GM18511 (cell line): ENCODE results near the gene TUNAR.
A peak's percentile ranks its signal among the peaks of the same experiment; 100 is the strongest.

Experiments used
- ATAC-seq: cut with Tn5 transposase; IDR thresholded peaks from one replicate; pipeline ENCODE4 v1.9.1; 2021; ENCODE audit warnings: mild to moderate bottlenecking, moderate library complexity; ENCODE audit not compliant: unreplicated experiment

Gene TUNAR

GRCh38 chr14:95911456-95911855, 34.8 kb downstream of the TUNAR start:
- no peak for ATAC-seq

- ATAC-seq = no peak
Measured at GRCh38 chr14:95915330-95915729, 38.7 kb downstream of the TUNAR start.

DNA sequence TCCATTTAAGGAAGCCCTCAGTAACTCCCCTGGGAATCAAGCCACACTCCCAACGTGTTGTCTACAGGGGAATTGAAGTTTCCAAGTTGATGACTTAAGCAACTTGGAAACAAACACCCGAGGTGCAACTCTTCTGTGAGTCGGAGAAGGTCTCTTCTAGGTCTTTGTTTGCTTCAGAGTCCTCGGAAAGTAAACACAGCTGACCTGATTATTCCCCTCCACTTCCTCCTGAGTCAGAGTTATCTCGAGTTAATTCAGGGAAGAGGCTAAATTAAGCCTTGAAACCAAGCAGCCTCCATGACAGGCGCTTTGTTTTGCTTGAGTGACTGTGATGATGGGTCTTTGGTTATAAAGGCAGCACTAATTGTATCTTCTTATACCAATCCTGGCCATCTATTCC, 41.8 kb downstream of the TUNAR start:
- ATAC-seq = no peak

DNA sequence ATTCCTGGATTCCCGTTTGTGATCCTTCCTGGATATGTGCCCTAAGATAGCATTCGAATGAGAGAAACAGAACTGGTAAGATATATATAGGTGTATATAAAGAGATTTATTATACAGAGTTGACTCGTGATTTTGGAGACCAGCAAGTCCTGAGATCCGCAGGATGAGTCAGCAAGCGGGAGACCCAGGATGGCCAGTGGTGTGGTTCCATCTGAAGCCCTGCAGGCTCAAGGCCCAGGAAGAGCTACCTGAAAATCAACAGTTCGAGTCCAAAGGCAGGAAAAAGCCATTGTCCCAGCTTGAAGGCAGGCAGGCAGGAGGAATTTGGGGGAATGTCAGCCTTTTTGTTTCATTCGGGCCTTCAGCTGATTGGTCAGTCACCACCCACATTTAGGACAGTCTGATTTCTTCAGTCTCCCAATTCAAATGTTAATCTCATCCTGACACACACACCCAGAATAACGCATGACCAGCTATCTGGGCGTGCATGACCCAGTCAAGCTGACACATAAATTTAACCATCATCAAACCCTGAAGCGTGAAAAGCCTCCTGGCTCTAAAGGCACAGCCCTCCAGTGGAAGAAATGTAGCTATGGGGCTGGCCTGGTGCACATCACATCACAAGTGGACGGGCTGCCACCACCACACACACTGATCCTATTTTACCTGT, 44.3 kb downstream of the TUNAR start:
- no peak for ATAC-seq

GRCh38 chr14:95922080-95922479, 45.4 kb downstream of the TUNAR start:
- ATAC-seq = no peak

- ATAC-seq = no peak
Measured at GRCh38 chr14:95928751-95929150, 52.1 kb downstream of the TUNAR start.

GRCh38 chr14:95931384-95931783, 54.8 kb downstream of the TUNAR start:
- no peak for ATAC-seq

GRCh38 chr14:95935228-95935822, 58.7 kb downstream of the TUNAR start:
- ATAC-seq = no peak

DNA sequence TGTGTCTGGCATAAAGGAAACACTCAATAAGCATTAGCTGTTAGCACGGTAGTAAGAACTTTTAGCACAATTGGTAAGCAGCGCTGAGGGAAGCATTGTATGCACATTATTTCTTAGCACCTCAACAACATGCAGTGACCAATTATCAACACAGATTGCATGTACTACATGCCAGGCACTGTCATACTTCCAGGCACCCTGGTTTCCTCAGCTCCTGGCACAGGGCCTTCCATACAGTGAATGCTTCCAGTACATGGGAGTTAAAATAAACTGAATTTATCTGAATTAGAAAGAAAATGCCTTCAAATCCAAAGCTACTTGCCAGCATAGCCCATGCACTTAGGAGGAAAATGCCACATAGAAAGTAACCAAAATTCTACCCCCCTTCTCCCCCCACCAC, 59.4 kb downstream of the TUNAR start:
- ATAC-seq = no peak

- no peak for ATAC-seq
Measured at GRCh38 chr14:95939335-95939734, 62.7 kb downstream of the TUNAR start.

DNA sequence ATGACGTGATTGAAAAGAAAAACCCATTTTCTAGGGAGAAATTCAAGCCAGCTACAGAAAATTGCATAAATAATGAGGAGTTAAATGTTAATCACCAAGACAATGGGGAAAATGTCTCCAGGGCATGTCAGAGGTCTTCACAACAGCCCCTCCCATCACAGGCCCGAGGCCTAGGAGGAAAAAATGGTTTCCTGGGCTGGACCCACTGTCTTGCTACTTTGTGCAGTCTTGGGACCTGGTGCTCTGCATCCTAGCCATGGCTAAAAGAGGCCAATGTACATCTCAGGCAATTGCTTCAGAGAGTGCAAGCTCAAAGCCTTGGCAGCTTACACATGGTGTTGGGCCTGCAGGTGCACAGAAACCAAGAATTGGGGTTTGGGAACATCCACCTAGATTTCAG, 65.3 kb downstream of the TUNAR start:
- ATAC-seq = no peak

DNA sequence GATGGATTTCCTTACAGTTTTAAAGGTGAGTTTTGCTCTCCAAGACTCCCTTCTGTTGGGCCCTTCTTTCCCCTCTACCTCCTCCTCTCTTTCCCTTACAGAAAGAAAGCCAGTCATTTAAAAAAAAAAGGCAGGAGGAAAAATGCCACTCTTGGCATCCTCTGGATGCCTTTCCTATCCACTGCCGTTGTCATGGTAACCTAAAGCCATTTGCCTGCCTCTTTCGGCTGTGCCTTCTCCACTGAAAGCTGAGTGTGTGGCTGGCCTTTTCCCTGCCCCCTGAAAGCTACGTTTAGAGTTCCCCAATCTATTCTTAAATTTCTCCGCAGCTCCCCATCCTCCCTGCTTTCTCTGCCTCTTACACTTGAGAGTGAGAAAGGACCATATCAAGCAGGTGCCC, 67.1 kb downstream of the TUNAR start:
- ATAC-seq = no peak

DNA sequence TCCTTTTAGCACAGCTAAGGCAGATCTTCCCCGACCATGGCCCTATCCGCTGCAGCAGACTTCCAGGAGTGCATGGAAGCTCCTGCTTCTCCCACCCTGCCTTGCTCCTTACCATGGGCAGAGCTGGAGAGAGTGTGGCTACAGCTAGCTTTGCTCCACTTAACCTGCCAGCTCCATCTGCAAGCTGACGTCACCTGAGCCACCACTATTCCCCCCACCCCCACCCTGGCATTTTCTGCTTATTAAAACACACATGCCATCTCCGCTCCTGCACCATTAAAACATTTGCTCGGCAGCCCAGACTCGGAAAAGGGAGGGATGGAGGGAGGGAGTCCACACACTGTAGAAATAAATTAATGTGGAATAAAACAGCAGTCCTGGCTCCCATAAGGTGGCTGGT, 67.8 kb downstream of the TUNAR start:
- ATAC-seq = no peak

GRCh38 chr14:95946867-95947266, 70.2 kb downstream of the TUNAR start:
- ATAC-seq = no peak

- ATAC-seq = no peak
Measured at GRCh38 chr14:95948558-95948981, 71.9 kb downstream of the TUNAR start.

DNA sequence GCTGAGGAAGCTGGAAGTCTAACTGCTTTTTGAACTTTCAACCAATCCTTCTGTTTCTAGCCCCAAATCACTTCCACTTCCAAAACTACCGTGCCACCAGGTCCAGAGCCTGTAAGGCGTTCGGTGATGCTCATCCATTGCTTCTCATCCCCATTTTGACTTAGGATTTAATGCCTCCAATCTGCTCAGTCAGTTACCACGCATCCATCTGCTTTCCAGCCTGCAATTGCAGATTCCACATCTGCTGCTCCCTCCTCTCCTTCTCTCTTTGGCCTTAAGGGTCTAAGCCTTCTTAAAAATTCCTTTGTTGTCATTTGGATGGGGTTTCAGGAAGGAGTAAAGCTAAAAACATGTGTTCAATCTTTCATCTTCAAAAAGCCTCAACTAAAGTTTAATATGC, 74.7 kb downstream of the TUNAR start:
- ATAC-seq = no peak

- no peak for ATAC-seq
Measured at GRCh38 chr14:95953111-95953724, 76.6 kb downstream of the TUNAR start.

- ATAC-seq = peak; percentile 57
Measured at GRCh38 chr14:95956601-95957460, 80.2 kb downstream of the TUNAR start.

- ATAC-seq = no peak
Measured at GRCh38 chr14:95958105-95958504, 81.5 kb downstream of the TUNAR start.

DNA sequence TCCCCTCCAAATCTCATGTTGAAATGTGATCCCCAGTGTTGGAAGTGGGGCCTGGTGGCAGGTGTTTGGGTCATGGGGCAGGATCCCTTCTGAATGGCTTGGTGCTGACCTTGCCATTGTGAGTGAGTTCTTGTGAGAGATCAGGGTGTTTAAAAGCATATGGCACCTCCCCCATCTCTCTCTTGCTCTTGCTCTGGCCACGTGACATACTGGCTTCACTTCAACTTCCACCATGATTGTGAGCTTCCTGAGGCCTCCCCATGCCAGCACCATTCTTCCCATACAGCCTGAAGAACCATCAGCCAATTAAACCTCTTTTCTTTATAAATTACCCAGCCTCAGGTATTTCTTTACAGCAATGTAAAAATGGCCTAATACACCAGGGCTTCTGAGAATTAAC, 82.7 kb downstream of the TUNAR start:
- ATAC-seq = no peak

GRCh38 chr14:95961481-95961880, 84.8 kb downstream of the TUNAR start:
- ATAC-seq = no peak

- no peak for ATAC-seq
Measured at GRCh38 chr14:95964901-95965300, 88.3 kb downstream of the TUNAR start.
